Measurements from ENCODE around the gene CTNNA3. TPM values are rescaled to one million over a fixed set of nuclear protein-coding genes. Genes with fewer than 3 reads are reported as not detected.

The CTNNA3 gene
- total RNA-seq, 1 experiment from 2014 or later, result not detected

GRCh38 chr10:66860376-66860945 is 835.5 kb downstream of the CTNNA3 start:
- H3K9ac ChIP-seq (ENCODE audit: low read length), result no peak overlapping the region
- no peak overlapping the region for H3K27ac ChIP-seq (ENCODE audit: low read length)
- no peaks in the 10 kb centered on the region for H3K27me3 ChIP-seq (ENCODE audit: low read length)
- H3K4me1 ChIP-seq (ENCODE audit: low read length), result no peaks in the 10 kb centered on the region
- H3K4me3 ChIP-seq (ENCODE audit: low read length), result no peak overlapping the region
- H3K9me3 ChIP-seq (ENCODE audit: low read length), result no peaks in the 10 kb centered on the region
- no peak overlapping the region for H2AFZ ChIP-seq (ENCODE audit: low read length)
- H3K9me2 ChIP-seq (replicated peaks; ENCODE audit: insufficient read depth, low read length), result 0 out of 2 replicates have a peak, but pooled peaks cover 3% of the 10 kb centered on the region
- no peaks in the 10 kb centered on the region for H3K79me2 ChIP-seq (ENCODE audit: low read length)
- DNase-seq, result no peak
- H3K4me2 ChIP-seq (ENCODE audit: low read depth, low read length, poor library complexity, severe bottlenecking), result no peak overlapping the region
- no peaks in the 10 kb centered on the region for H3K36me3 ChIP-seq (ENCODE audit: insufficient read depth, low read length)
- H4K20me1 ChIP-seq (ENCODE audit: insufficient read depth, low read depth, low read length), result no peaks in the 10 kb centered on the region

- Histone ChIP-seq H4K20me1 (ENCODE audit: insufficient read depth, low read depth, low read length) (no peaks in the 10 kb centered on the region), H3K9ac (ENCODE audit: low read length) (no peak overlapping the region), H2AFZ (ENCODE audit: low read length) (no peak overlapping the region), H3K79me2 (ENCODE audit: low read length) (no peaks in the 10 kb centered on the region), H3K9me2 (replicated peaks; ENCODE audit: insufficient read depth, low read length) (no peaks in the 10 kb centered on the region), H3K27me3 (ENCODE audit: low read length) (no peaks in the 10 kb centered on the region), H3K9me3 (ENCODE audit: low read length) (no peaks in the 10 kb centered on the region), H3K27ac (ENCODE audit: low read length) (no peak overlapping the region), H3K4me3 (ENCODE audit: low read length) (no peak overlapping the region), H3K4me1 (ENCODE audit: low read length) (no peaks in the 10 kb centered on the region), H3K4me2 (ENCODE audit: low read depth, low read length, poor library complexity, severe bottlenecking) (no peak overlapping the region), H3K36me3 (ENCODE audit: insufficient read depth, low read length) (no peaks in the 10 kb centered on the region)
- DNase-seq, result no peak
These were observed 843.2 kb downstream of the CTNNA3 start for GRCh38 chr10:66852811-66853210.

GRCh38 chr10:66848856-66849255 is 847.1 kb downstream of the CTNNA3 start:
- DNase-seq, result no peak

GRCh38 chr10:66844176-66844942 is 851.6 kb downstream of the CTNNA3 start:
- Histone ChIP-seq H3K9ac (ENCODE audit: low read length) (no peak overlapping the region), H3K4me3 (ENCODE audit: low read length) (no peak overlapping the region), H3K79me2 (ENCODE audit: low read length) (no peaks in the 10 kb centered on the region), H2AFZ (ENCODE audit: low read length) (no peak overlapping the region), H3K9me2 (replicated peaks; ENCODE audit: insufficient read depth, low read length) (no peaks in the 10 kb centered on the region), H4K20me1 (ENCODE audit: insufficient read depth, low read depth, low read length) (no peaks in the 10 kb centered on the region), H3K9me3 (ENCODE audit: low read length) (no peaks in the 10 kb centered on the region), H3K4me1 (ENCODE audit: low read length) (no peaks in the 10 kb centered on the region), H3K27me3 (ENCODE audit: low read length) (no peaks in the 10 kb centered on the region; the same call in 1 of the 2 replicates), H3K4me2 (ENCODE audit: low read depth, low read length, poor library complexity, severe bottlenecking) (no peak overlapping the region), H3K36me3 (ENCODE audit: insufficient read depth, low read length) (no peaks in the 10 kb centered on the region), H3K27ac (ENCODE audit: low read length) (no peak overlapping the region)
- no peak for DNase-seq

More at GRCh38 chr10:66848856-66849255, 847.1 kb downstream of the CTNNA3 start:
- Histone ChIP-seq H3K27me3 (ENCODE audit: low read length) (no peaks in the 10 kb centered on the region; the same call in 1 of the 2 replicates), H3K27ac (ENCODE audit: low read length) (no peak overlapping the region), H3K4me3 (ENCODE audit: low read length) (no peak overlapping the region), H2AFZ (ENCODE audit: low read length) (no peak overlapping the region), H3K36me3 (ENCODE audit: insufficient read depth, low read length) (no peaks in the 10 kb centered on the region), H3K9ac (ENCODE audit: low read length) (no peak overlapping the region), H4K20me1 (ENCODE audit: insufficient read depth, low read depth, low read length) (no peaks in the 10 kb centered on the region), H3K9me3 (ENCODE audit: low read length) (no peaks in the 10 kb centered on the region), H3K9me2 (replicated peaks; ENCODE audit: insufficient read depth, low read length) (no peaks in the 10 kb centered on the region), H3K4me1 (ENCODE audit: low read length) (no peaks in the 10 kb centered on the region), H3K4me2 (ENCODE audit: low read depth, low read length, poor library complexity, severe bottlenecking) (no peak overlapping the region), H3K79me2 (ENCODE audit: low read length) (no peaks in the 10 kb centered on the region)

GRCh38 chr10:66843396-66843795 is 852.6 kb downstream of the CTNNA3 start:
- Histone ChIP-seq H3K27ac (ENCODE audit: low read length) (no peak overlapping the region), H3K4me2 (ENCODE audit: low read depth, low read length, poor library complexity, severe bottlenecking) (no peak overlapping the region), H3K4me3 (ENCODE audit: low read length) (no peak overlapping the region), H3K9ac (ENCODE audit: low read length) (no peak overlapping the region), H4K20me1 (ENCODE audit: insufficient read depth, low read depth, low read length) (no peaks in the 10 kb centered on the region), H3K79me2 (ENCODE audit: low read length) (no peaks in the 10 kb centered on the region), H3K9me2 (replicated peaks; ENCODE audit: insufficient read depth, low read length) (no peaks in the 10 kb centered on the region), H3K27me3 (ENCODE audit: low read length) (no peaks in the 10 kb centered on the region; the same call in 1 of the 2 replicates), H3K4me1 (ENCODE audit: low read length) (no peaks in the 10 kb centered on the region), H3K36me3 (ENCODE audit: insufficient read depth, low read length) (no peaks in the 10 kb centered on the region), H2AFZ (ENCODE audit: low read length) (no peak overlapping the region), H3K9me3 (ENCODE audit: low read length) (no peaks in the 10 kb centered on the region)
- DNase-seq, result no peak

- Histone ChIP-seq H3K9me3 (ENCODE audit: low read length) (no peaks in the 10 kb centered on the region), H2AFZ (ENCODE audit: low read length) (no peak overlapping the region), H3K9ac (ENCODE audit: low read length) (no peak overlapping the region), H3K9me2 (replicated peaks; ENCODE audit: insufficient read depth, low read length) (no peaks in the 10 kb centered on the region), H3K4me3 (ENCODE audit: low read length) (no peak overlapping the region), H3K4me1 (ENCODE audit: low read length) (no peaks in the 10 kb centered on the region), H3K79me2 (ENCODE audit: low read length) (no peaks in the 10 kb centered on the region), H4K20me1 (ENCODE audit: insufficient read depth, low read depth, low read length) (no peaks in the 10 kb centered on the region), H3K27me3 (ENCODE audit: low read length) (no peaks in the 10 kb centered on the region; the same call in 1 of the 2 replicates), H3K36me3 (ENCODE audit: insufficient read depth, low read length) (no peaks in the 10 kb centered on the region), H3K4me2 (ENCODE audit: low read depth, low read length, poor library complexity, severe bottlenecking) (no peak overlapping the region), H3K27ac (ENCODE audit: low read length) (no peak overlapping the region)
- no peak for DNase-seq
These were observed 853.1 kb downstream of the CTNNA3 start for GRCh38 chr10:66842867-66843266.

GRCh38 chr10:66842371-66842770 is 853.6 kb downstream of the CTNNA3 start:
- Histone ChIP-seq H3K4me1 (ENCODE audit: low read length) (no peaks in the 10 kb centered on the region), H3K27ac (ENCODE audit: low read length) (no peak overlapping the region), H3K36me3 (ENCODE audit: insufficient read depth, low read length) (no peaks in the 10 kb centered on the region), H3K4me2 (ENCODE audit: low read depth, low read length, poor library complexity, severe bottlenecking) (no peak overlapping the region), H3K79me2 (ENCODE audit: low read length) (no peaks in the 10 kb centered on the region), H3K27me3 (ENCODE audit: low read length) (no peaks in the 10 kb centered on the region; the same call in 1 of the 2 replicates), H3K9me3 (ENCODE audit: low read length) (no peaks in the 10 kb centered on the region), H3K9me2 (replicated peaks; ENCODE audit: insufficient read depth, low read length) (no peaks in the 10 kb centered on the region), H3K9ac (ENCODE audit: low read length) (no peak overlapping the region), H2AFZ (ENCODE audit: low read length) (no peak overlapping the region), H3K4me3 (ENCODE audit: low read length) (no peak overlapping the region), H4K20me1 (ENCODE audit: insufficient read depth, low read depth, low read length) (no peaks in the 10 kb centered on the region)
- no peak for DNase-seq

- no peaks in the 10 kb centered on the region for H4K20me1 ChIP-seq (ENCODE audit: insufficient read depth, low read depth, low read length)
- H3K9me2 ChIP-seq (replicated peaks; ENCODE audit: insufficient read depth, low read length), result no peaks in the 10 kb centered on the region
- H3K27me3 ChIP-seq (ENCODE audit: low read length), result no peaks in the 10 kb centered on the region
- no peaks in the 10 kb centered on the region for H3K36me3 ChIP-seq (ENCODE audit: insufficient read depth, low read length)
- no peak overlapping the region for H3K27ac ChIP-seq (ENCODE audit: low read length)
- DNase-seq, result no peak
- H3K79me2 ChIP-seq (ENCODE audit: low read length), result no peaks in the 10 kb centered on the region
- no peaks in the 10 kb centered on the region for H3K4me1 ChIP-seq (ENCODE audit: low read length)
- no peak overlapping the region for H3K4me3 ChIP-seq (ENCODE audit: low read length)
- no peak overlapping the region for H3K9ac ChIP-seq (ENCODE audit: low read length)
- H3K4me2 ChIP-seq (ENCODE audit: low read depth, low read length, poor library complexity, severe bottlenecking), result no peak overlapping the region
- H3K9me3 ChIP-seq (ENCODE audit: low read length), result no peaks in the 10 kb centered on the region
- no peak overlapping the region for H2AFZ ChIP-seq (ENCODE audit: low read length)
These were observed 857.3 kb downstream of the CTNNA3 start for GRCh38 chr10:66838656-66839055.

Data from Karpas-422 (cell line).